Naive thymus-derived CD8-positive, alpha-beta T cell (primary cell): Measurements from ENCODE around the gene TNFRSF6B. TPM values are rescaled to one million over a fixed set of nuclear protein-coding genes. Genes with fewer than 3 reads are reported as not detected.
"Not testable (repeated sequence)": the region's sequence is repeated elsewhere in the genome, so short reads cannot be mapped to it uniquely, and the experiment has no call there.

ENCODE experiments used
- ATAC-seq, 2 donors: fragments of 150-1000 bp; cut with Tn5 transposase in 1 of 2; sonication (Bioruptor Pico), chemical (Tn5 transposase) in 1 of 2; 1 replicate in 1 of 2; 2 replicates in 1 of 2; pipeline ENCODE4 v1.10.0; 2021; ENCODE audit warnings: mild to moderate bottlenecking in 2 of 2, moderate library complexity in 2 of 2
- POLR2A ChIA-PET: fragments of 350-600 bp; sonication (Branson Sonifier 250); formaldehyde crosslinking; loops from one replicate; lab custom pipeline; 2021; ENCODE audit warnings: antibody characterized with exemption; lab: Charles Lee
- DNase-seq, 10 donors: peaks; one replicate each; pipeline versions ENCODE4 v3.0.0 to v3.0.0-alpha.2; 2020 to 2022
- H3K27ac Mint-ChIP-seq, 10 donors: one replicate each; pipeline ENCODE4 v1.8.0; 2020 to 2022; ENCODE audit warnings: mild to moderate bottlenecking in 10 of 10, mixed read lengths in 10 of 10, moderate library complexity in 4 of 10, inconsistent platforms in 1 of 10
- H3K27me3 Mint-ChIP-seq, 5 donors: one replicate each; pipeline ENCODE4 v1.8.0; 2021 to 2022; ENCODE audit warnings: mixed read lengths in 5 of 5
- H3K36me3 Mint-ChIP-seq, 3 donors: one replicate each; pipeline ENCODE4 v1.8.0; 2020 to 2022; ENCODE audit warnings: mixed read lengths in 3 of 3, mild to moderate bottlenecking in 2 of 3, inconsistent platforms in 1 of 3
- H3K4me1 Mint-ChIP-seq, 4 donors: one replicate each; pipeline ENCODE4 v1.8.0; 2021 to 2022; ENCODE audit warnings: mixed read lengths in 4 of 4
- H3K4me3 Mint-ChIP-seq, 10 donors: one replicate each; pipeline ENCODE4 v1.8.0; 2020 to 2022; ENCODE audit warnings: mild to moderate bottlenecking in 10 of 10, mixed read lengths in 10 of 10, moderate library complexity in 6 of 10, inconsistent platforms in 1 of 10
- H3K9me3 Mint-ChIP-seq, 9 donors: one replicate each; pipeline ENCODE4 v1.8.0; 2020 to 2022; ENCODE audit warnings: mixed read lengths in 9 of 9, mild to moderate bottlenecking in 3 of 9, inconsistent platforms in 1 of 9, moderate library complexity in 1 of 9
- polyA plus RNA-seq, 3 donors: library from polyadenylated mRNA; unstranded; fragments of 300-500 nt; fragmentation: Illumina TruSeq; gene quantifications; one replicate each; pipeline ENCODE4 v1.2.3, GENCODE V29; 2021
- total RNA-seq, 8 experiments: library from RNA in 2 of 8; stranded (reverse) in 2 of 8; gene quantifications; one replicate each; pipeline ENCODE4 v1.2.3 and lab custom pipeline; 2021 to 2026

Gene TNFRSF6B
- total and polyA plus RNA-seq, 5 experiments from 2014 or later: 0.22 to 1.1 (median 0.90) TPM; not detected in 1

- H3K27me3 Mint-ChIP-seq: no peaks in the 10 kb centered on the region
- no peak overlapping the region for H3K4me3 Mint-ChIP-seq
- DNase-seq: no peak
- no peak for ATAC-seq
- H3K9me3 Mint-ChIP-seq: no peaks in the 10 kb centered on the region
- peaks cover 0 to 29% (median 13%) of the 10 kb centered on the region in 3 donors for H3K36me3 Mint-ChIP-seq
- H3K4me1 Mint-ChIP-seq: peaks cover 8 to 21% (median 13%) of the 10 kb centered on the region in 4 donors
- POLR2A ChIA-PET: interaction anchor here (1.0 kb wide), 1 partner anchor 14 kb away, joined by 3 read pairs; no protein-coding TSS in a partner anchor
- H3K27ac Mint-ChIP-seq: no peak overlapping the region
Observed at GRCh38 chr20:63663332-63664066, 33.0 kb upstream of the TNFRSF6B start.

GRCh38 chr20:63664143-63664851 is 32.2 kb upstream of the TNFRSF6B start:
- H3K9me3 Mint-ChIP-seq: no peaks in the 10 kb centered on the region
- DNase-seq (no peak), ATAC-seq (no peak)
- no peaks in the 10 kb centered on the region for H3K27me3 Mint-ChIP-seq
- H3K4me1 Mint-ChIP-seq: peaks cover 2 to 13% (median 10%) of the 10 kb centered on the region in 4 donors
- no peak overlapping the region for H3K27ac Mint-ChIP-seq
- H3K4me3 Mint-ChIP-seq: no peak overlapping the region
- H3K36me3 Mint-ChIP-seq: peaks cover 0 to 36% (median 13%) of the 10 kb centered on the region in 3 donors
- POLR2A ChIA-PET: no interaction called here

GRCh38 chr20:63664861-63665594 is 31.4 kb upstream of the TNFRSF6B start:
- Mint-ChIP-seq H3K27me3 (no peaks in the 10 kb centered on the region), H3K4me3 (no peak overlapping the region), H3K4me1 (peaks cover 0 to 6% (median 5%) of the 10 kb centered on the region in 4 donors), H3K36me3 (peaks cover 0 to 37% (median 12%) of the 10 kb centered on the region in 3 donors), H3K27ac (no peak overlapping the region), H3K9me3 (no peaks in the 10 kb centered on the region)
- DNase-seq (no peak), ATAC-seq (no peak)
- POLR2A ChIA-PET: no interaction called here

GRCh38 chr20:63665708-63666107 is 30.7 kb upstream of the TNFRSF6B start:
- no peak for DNase-seq
- Mint-ChIP-seq H3K4me3 (no peak overlapping the region), H3K27ac (peak overlapping the region in 1 of 10 donors; percentile 56), H3K36me3 (peaks cover 0 to 34% (median 12%) of the 10 kb centered on the region in 3 donors), H3K4me1 (peaks cover 0 to 6% (median 3%) of the 10 kb centered on the region in 4 donors), H3K27me3 (no peaks in the 10 kb centered on the region), H3K9me3 (no peaks in the 10 kb centered on the region)
- POLR2A ChIA-PET: interaction anchor here (1.0 kb wide), 1 partner anchor 7 kb away, joined by 5 read pairs; no protein-coding TSS in a partner anchor
- no peak for ATAC-seq

GRCh38 chr20:63667858-63668257 is 28.6 kb upstream of the TNFRSF6B start:
- Mint-ChIP-seq H3K27me3 (no peaks in the 10 kb centered on the region), H3K4me3 (no peak overlapping the region), H3K27ac (no peak overlapping the region), H3K9me3 (no peaks in the 10 kb centered on the region), H3K36me3 (peaks cover 0 to 27% (median 9%) of the 10 kb centered on the region in 3 donors), H3K4me1 (peaks cover 0 to 6% (median 2%) of the 10 kb centered on the region in 4 donors)
- DNase-seq (no peak), ATAC-seq (no peak)
- POLR2A ChIA-PET: interaction anchor here (0.7 kb wide), 1 partner anchor 44 kb away, joined by 3 read pairs; no protein-coding TSS in a partner anchor

- peaks cover 0 to 6% (median 2%) of the 10 kb centered on the region in 4 donors for H3K4me1 Mint-ChIP-seq
- H3K27me3 Mint-ChIP-seq: no peaks in the 10 kb centered on the region
- ATAC-seq (no peak), DNase-seq (no peak)
- no peaks in the 10 kb centered on the region for H3K9me3 Mint-ChIP-seq
- H3K4me3 Mint-ChIP-seq: no peak overlapping the region
- POLR2A ChIA-PET: interaction anchor here (0.7 to 1.2 kb wide), 3 partner anchors 10 to 147 kb away, joined by 3 to 4 read pairs (median 3); partner anchors contain the start of gene RTEL1
- H3K27ac Mint-ChIP-seq: peak overlapping the region in 1 of 10 donors; percentile 89
- peaks cover 0 to 27% (median 9%) of the 10 kb centered on the region in 3 donors for H3K36me3 Mint-ChIP-seq
Observed at GRCh38 chr20:63668351-63668750, 28.1 kb upstream of the TNFRSF6B start.

- H3K36me3 Mint-ChIP-seq: peaks cover 0 to 31% (median 6%) of the 10 kb centered on the region in 3 donors
- POLR2A ChIA-PET, H3K4me1 Mint-ChIP-seq, H3K9me3 Mint-ChIP-seq, H3K4me3 Mint-ChIP-seq, H3K27me3 Mint-ChIP-seq, ATAC-seq, DNase-seq, H3K27ac Mint-ChIP-seq: not testable (repeated sequence)
Observed at GRCh38 chr20:63671695-63672094, 24.8 kb upstream of the TNFRSF6B start.

- POLR2A ChIA-PET: interaction anchor here (0.6 kb wide), 2 partner anchors 9 to 176 kb away, joined by 3 to 11 read pairs; no protein-coding TSS in a partner anchor
- H3K4me1 Mint-ChIP-seq: peaks cover 0 to 6% (median 0%) of the 10 kb centered on the region in 4 donors
- H3K36me3 Mint-ChIP-seq: peaks cover 0 to 27% (median 6%) of the 10 kb centered on the region in 3 donors
- H3K4me3 Mint-ChIP-seq: no peak overlapping the region
- H3K9me3 Mint-ChIP-seq: no peaks in the 10 kb centered on the region
- H3K27me3 Mint-ChIP-seq: no peaks in the 10 kb centered on the region
- no peak for DNase-seq
- H3K27ac Mint-ChIP-seq: no peak overlapping the region
- ATAC-seq: no peak
Observed at GRCh38 chr20:63672666-63673065, 23.8 kb upstream of the TNFRSF6B start.

- no peaks in the 10 kb centered on the region for H3K9me3 Mint-ChIP-seq
- peaks cover 0 to 1% (median 0%) of the 10 kb centered on the region in 5 donors for H3K27me3 Mint-ChIP-seq
- POLR2A ChIA-PET: no interaction called here
- peaks cover 0 to 18% (median 2%) of the 10 kb centered on the region in 3 donors for H3K36me3 Mint-ChIP-seq
- ATAC-seq (no peak), DNase-seq (no peak)
- no peaks in the 10 kb centered on the region for H3K4me1 Mint-ChIP-seq
- H3K27ac Mint-ChIP-seq: no peak overlapping the region
- H3K4me3 Mint-ChIP-seq: no peak overlapping the region
Observed at GRCh38 chr20:63673951-63674350, 22.5 kb upstream of the TNFRSF6B start.

- Mint-ChIP-seq H3K36me3 (peaks cover 0 to 15% (median 2%) of the 10 kb centered on the region in 3 donors), H3K4me3 (no peak overlapping the region), H3K9me3 (no peaks in the 10 kb centered on the region), H3K27me3 (peaks cover 0 to 1% (median 0%) of the 10 kb centered on the region in 5 donors), H3K27ac (peak overlapping the region in 1 of 10 donors; percentile 70), H3K4me1 (peaks cover 0 to 1% (median 0%) of the 10 kb centered on the region in 4 donors)
- ATAC-seq (no peak), DNase-seq (no peak)
- POLR2A ChIA-PET: interaction anchor here (1.0 kb wide), 1 partner anchor 23 kb away, joined by 3 read pairs; no protein-coding TSS in a partner anchor
Observed at GRCh38 chr20:63675681-63676368, 20.6 kb upstream of the TNFRSF6B start.

- Mint-ChIP-seq H3K27ac (no peak overlapping the region), H3K4me1 (peaks cover 0 to 1% (median 0%) of the 10 kb centered on the region in 4 donors), H3K27me3 (peaks cover 0 to 1% (median 0%) of the 10 kb centered on the region in 5 donors), H3K36me3 (peaks cover 0 to 13% (median 2%) of the 10 kb centered on the region in 3 donors), H3K9me3 (no peaks in the 10 kb centered on the region), H3K4me3 (no peak overlapping the region)
- no peak for DNase-seq
- no peak for ATAC-seq
- POLR2A ChIA-PET: no interaction called here
Observed at GRCh38 chr20:63678071-63678470, 18.4 kb upstream of the TNFRSF6B start.
